GM12878 (cell line): ENCODE measurements around the gene NR1H4. TPM values are rescaled to one million over a fixed set of nuclear protein-coding genes. Genes with fewer than 3 reads are reported as not detected.

ENCODE experiments used
- ATAC-seq: fragments of 200-7000 bp; cut with Tn5 transposase; 3 replicates; pipeline ENCODE4 v1.9.1; 2020; ENCODE audit warnings: mild to moderate bottlenecking, moderate library complexity
- BruUV-seq: library from RNA; stranded (reverse); fragments of 400-500 nt; replicated peaks from 2 replicates; lab custom pipeline; 2021; lab: Mats Ljungman, UMichigan
- CTCF ChIA-PET: fragments of 300-600 bp; sonication (Branson Sonifier 250); formaldehyde crosslinking; extraction: SDS; loops from one replicate; lab custom pipeline; 2021; ENCODE audit warnings: inconsistent platforms; lab: Yijun Ruan, JAX
- POLR2A ChIA-PET: fragments of 350-600 bp; formaldehyde crosslinking; extraction: SDS; loops from one replicate; lab custom pipeline; 2021; ENCODE audit warnings: inconsistent platforms; lab: Charles Lee
- RAD21 ChIA-PET: fragments of 300-600 bp; sonication (Branson Sonifier 250); formaldehyde crosslinking; loops from one replicate; lab custom pipeline; 2023; ENCODE audit warnings: antibody characterized with exemption; ENCODE audit not compliant: unreplicated experiment; lab: Charles Lee
- SMC1A ChIA-PET: fragments of 300-600 bp; sonication (Branson Sonifier 250); formaldehyde crosslinking; loops from one replicate; lab custom pipeline; 2023; ENCODE audit not compliant: unreplicated experiment, uncharacterized antibody; lab: Charles Lee
- DNase-seq: peaks from one replicate; pipeline ENCODE4 v3.0.0-alpha.2; 2011; ENCODE audit warnings: low read depth, low spot score
- FAIRE-seq: peaks from 3 replicates; lab custom pipeline; 2011; peaks lifted over from hg19 to GRCh38; lab: Jason Lieb, UNC
- H2AFZ ChIP-seq: 2 replicates; pipeline ENCODE4 v1.6.0; 2011; ENCODE audit warnings: low read depth, low read length, control low read depth; ENCODE audit not compliant: control insufficient read depth
- H3K27ac ChIP-seq: 2 replicates; pipeline ENCODE4 v1.5.1; 2011; ENCODE audit warnings: control low read depth; ENCODE audit not compliant: control insufficient read depth, insufficient read depth
- H3K27me3 ChIP-seq, 2 experiments: replicated peaks in 1 of 2; 2 replicates each; pipeline versions ENCODE4 v1.6.0 to v1.6.1; 2011; ENCODE audit warnings: low read length in 1 of 2; ENCODE audit not compliant: control insufficient read depth in 2 of 2, insufficient read depth in 2 of 2
- H3K36me3 ChIP-seq, 2 experiments: 2 replicates each; pipeline ENCODE4 v1.5.1; 2011; ENCODE audit warnings: low read length in 1 of 2; ENCODE audit not compliant: control insufficient read depth in 2 of 2, insufficient read depth in 2 of 2
- H3K4me1 ChIP-seq: 2 replicates; pipeline ENCODE4 v1.6.1; 2011; ENCODE audit warnings: mild to moderate bottlenecking, low read length, moderate library complexity, mixed read lengths; ENCODE audit not compliant: control insufficient read depth, insufficient read depth
- H3K4me2 ChIP-seq: 2 replicates; pipeline ENCODE4 v1.6.0; 2011; ENCODE audit warnings: control low read depth; ENCODE audit not compliant: control insufficient read depth, insufficient read depth
- H3K4me3 ChIP-seq: fragments of 200-600 bp; sonication (generic); 2 replicates; pipeline ENCODE4 v1.5.1; 2016
- H3K79me2 ChIP-seq: 2 replicates; pipeline ENCODE4 v1.6.0; 2011; ENCODE audit warnings: low read length; ENCODE audit not compliant: control insufficient read depth, insufficient read depth
- H3K9ac ChIP-seq: 2 replicates; pipeline ENCODE4 v1.8.0; 2011; ENCODE audit warnings: low read length, control low read depth, mixed read lengths; ENCODE audit not compliant: control insufficient read depth, insufficient read depth
- H3K9me3 ChIP-seq: replicated peaks from 3 replicates; pipeline ENCODE4 v1.5.1; 2011; ENCODE audit warnings: mild to moderate bottlenecking, low read length; ENCODE audit not compliant: control insufficient read depth, insufficient read depth
- H4K20me1 ChIP-seq: 2 replicates; pipeline ENCODE4 v1.6.0; 2011; ENCODE audit not compliant: control insufficient read depth, insufficient read depth
- ESRRA ChIP-seq: IDR thresholded peaks from 2 replicates; pipeline ENCODE4 v1.6.1; 2012; ENCODE audit warnings: mild to moderate bottlenecking, low read length, improper control_type of control experiment
- NRF1 ChIP-seq: conservative IDR thresholded peaks from 2 replicates; pipeline ENCODE4 v1.6.1; 2011; ENCODE audit warnings: mild to moderate bottlenecking, low read depth, low read length, improper control_type of control experiment
- SPI1 ChIP-seq: IDR thresholded peaks from 2 replicates; pipeline ENCODE4 v1.6.1; 2011; ENCODE audit warnings: low read depth, mild to moderate bottlenecking, low read length, moderate library complexity, borderline replicate concordance; ENCODE audit not compliant: insufficient read depth
- ZBTB11 ChIP-seq: fragments of 450-650 bp; formaldehyde crosslinking; IDR thresholded peaks from 2 replicates; pipeline ENCODE4 v1.5.0; 2022; ENCODE audit warnings: mild to moderate bottlenecking, missing genetic modification characterization
- WGBS: methylation state at CpG from one replicate; pipeline ENCODE4 v1.1.6; 2016; ENCODE audit warnings: low lambda C conversion rate; ENCODE audit not compliant: insufficient replicate concordance, insufficient coverage; ENCODE audit errors: missing lambda C conversion rate; 5-methylcytosine and 5-hydroxymethylcytosine counted together
- in situ Hi-C: fragments of 300-500 bp; cut with MboI; formaldehyde crosslinking; loops from 9 replicates; pipeline ENCODE4 v1.14.3; 2018; ENCODE audit warnings: mixed read lengths
- intact Hi-C: fragments of 100-400 bp; cut with micrococcal nuclease; formaldehyde crosslinking; loops from one replicate; pipeline ENCODE4 v1.14.2; 2022; ENCODE audit not compliant: unreplicated experiment
- polyA plus RNA-seq, 11 experiments: library from polyadenylated mRNA; depleted of rRNA in 4 of 11; unstranded in 6 of 11; stranded (reverse) in 5 of 11; fragments of >200 nt; fragmentation: Nextera tagmentation in 4 of 11; fragmentation: Illumina TruSeq in 1 of 11; extraction: Ambion mirVana in 4 of 11; extraction: Trizol in 1 of 11; gene quantifications; 1 replicate in 1 of 11; 2 replicates in 10 of 11; pipeline versions ENCODE4 v1.2.1 to v1.2.3, GENCODE V29; 2011 to 2016; ENCODE audit warnings: inconsistent platforms in 2 of 11, missing spikeins in 2 of 11, low read depth in 1 of 11
- total RNA-seq, 4 experiments: library from RNA; depleted of rRNA in 3 of 4; stranded (reverse); fragments of >200 nt in 3 of 4; fragmentation: Illumina TruSeq in 1 of 4; extraction: Trizol in 1 of 4; gene quantifications; 2 replicates each; pipeline versions ENCODE4 v1.2.1 to v1.2.3, GENCODE V29; 2013 to 2021

Gene NR1H4
- total and polyA plus RNA-seq, 10 of the 15 experiments (the other 5 are each of a cell fraction or from before 2014, with no cell fraction given): 0.04 TPM; not detected in 9

GRCh38 chr12:100578923-100579322 lies 105.3 kb downstream of the NR1H4 start:
- H3K27ac ChIP-seq: no peak overlapping the region
- WGBS: 94% methylated on average over 5 of the region's 5 CpGs
- SMC1A ChIA-PET: interaction anchor here (2.0 kb wide), 1 partner anchor 15 kb away, joined by 5 read pairs; no protein-coding TSS in a partner anchor
- H3K9me3 ChIP-seq: peaks cover 5% of the 10 kb centered on the region; the same call in 1 of the 3 replicates
- H2AFZ ChIP-seq: no peak overlapping the region
- RAD21 ChIA-PET: no interaction called here
- H3K9ac ChIP-seq: no peak overlapping the region
- in situ Hi-C loops (no loop called here), intact Hi-C loops (no loop called here)
- no peak overlapping the region for H3K4me3 ChIP-seq
- H3K79me2 ChIP-seq: no peaks in the 10 kb centered on the region; the same call in 1 of the 2 replicates
- H3K4me2 ChIP-seq: no peak overlapping the region
- DNase-seq (no peak), ATAC-seq (no peak), FAIRE-seq (no peak)
- TF ChIP-seq ESRRA (no peak), ZBTB11 (CRISPR knock-in tag) (no peak)
- no peaks in the 10 kb centered on the region for H3K27me3 ChIP-seq
- no TSS peak for BruUV-seq
- CTCF ChIA-PET: interaction anchor here (1.0 kb wide), 1 partner anchor 13 kb away, joined by 3 read pairs; no protein-coding TSS in a partner anchor
- POLR2A ChIA-PET: interaction anchor here (0.6 kb wide), 1 partner anchor 350 kb away, joined by 4 read pairs; no protein-coding TSS in a partner anchor
- peaks cover 9% of the 10 kb centered on the region for H3K4me1 ChIP-seq
- H4K20me1 ChIP-seq: no peaks in the 10 kb centered on the region
- no peaks in the 10 kb centered on the region for H3K36me3 ChIP-seq

- ChIA-PET POLR2A (no interaction called here), CTCF (interaction anchor here (1.0 kb wide), 1 partner anchor 12 kb away, joined by 3 read pairs; no protein-coding TSS in a partner anchor)
- no peaks in the 10 kb centered on the region for H4K20me1 ChIP-seq
Measured at GRCh38 chr12:100579844-100580243, 106.2 kb downstream of the NR1H4 start.

More at GRCh38 chr12:100579844-100580243, 106.2 kb downstream of the NR1H4 start:
- no peak overlapping the region for H3K27ac ChIP-seq
- RAD21 ChIA-PET: no interaction called here
- H3K36me3 ChIP-seq: no peaks in the 10 kb centered on the region
- no peak for DNase-seq
- no peak for ATAC-seq
- 50% methylated on average over 2 of the region's 2 CpGs for WGBS
- H2AFZ ChIP-seq: no peak overlapping the region
- BruUV-seq: no TSS peak
- H3K9me3 ChIP-seq: peaks cover 5% of the 10 kb centered on the region; the same call in 1 of the 3 replicates
- no peaks in the 10 kb centered on the region for H3K4me1 ChIP-seq
- H3K9ac ChIP-seq: no peak overlapping the region
- no peaks in the 10 kb centered on the region; the same call in 1 of the 2 replicates for H3K79me2 ChIP-seq
- H3K4me2 ChIP-seq: no peak overlapping the region
- intact Hi-C loops: no loop called here
- SMC1A ChIA-PET: interaction anchor here (2.0 kb wide), 1 partner anchor 14 kb away, joined by 5 read pairs; no protein-coding TSS in a partner anchor
- FAIRE-seq: no peak
- H3K4me3 ChIP-seq: no peak overlapping the region
- no peaks in the 10 kb centered on the region for H3K27me3 ChIP-seq
- 0 out of 2 replicates have a peak, but pooled peaks have one; percentile 19 for TF ChIP-seq SPI1
- no peak for TF ChIP-seq NRF1
- TF ChIP-seq, all 136 proteins: peak for 1
- in situ Hi-C loops: no loop called here
